ENCODE measurements around the gene HLCS.

Gene HLCS

GRCh38 chr21:36909901-36910561, 56.4 kb downstream of the HLCS start:
- no peak for DNase-seq
- Mint-ChIP-seq H3K27ac (no peak overlapping the region), H3K4me1 (no peaks in the 10 kb centered on the region), H3K4me3 (no peak overlapping the region), H3K27me3 (no peaks in the 10 kb centered on the region), H3K9me3 (no peaks in the 10 kb centered on the region), H3K36me3 (no peaks in the 10 kb centered on the region)
- CTCF ChIA-PET = no interaction called here

- no peak for DNase-seq
Observed at GRCh38 chr21:36909423-36909822, 57.0 kb downstream of the HLCS start.

GRCh38 chr21:36908260-36908908, 58.1 kb downstream of the HLCS start:
- Mint-ChIP-seq H3K4me3 (no peak overlapping the region), H3K36me3 (no peaks in the 10 kb centered on the region), H3K9me3 (no peaks in the 10 kb centered on the region), H3K27me3 (no peaks in the 10 kb centered on the region), H3K27ac (no peak overlapping the region), H3K4me1 (no peaks in the 10 kb centered on the region)
- CTCF ChIA-PET = no interaction called here
- no peak for DNase-seq

More at GRCh38 chr21:36909423-36909822, 57.0 kb downstream of the HLCS start:
- H3K36me3 Mint-ChIP-seq = no peaks in the 10 kb centered on the region
- H3K4me3 Mint-ChIP-seq = no peak overlapping the region
- CTCF ChIA-PET = no interaction called here
- no peak overlapping the region for H3K27ac Mint-ChIP-seq
- H3K4me1 Mint-ChIP-seq = no peaks in the 10 kb centered on the region
- H3K27me3 Mint-ChIP-seq = no peaks in the 10 kb centered on the region
- H3K9me3 Mint-ChIP-seq = no peaks in the 10 kb centered on the region

- CTCF ChIA-PET = interaction anchor here (1.1 kb wide), 1 partner anchor 273 kb away, joined by 4 read pairs; no protein-coding TSS in a partner anchor
- Mint-ChIP-seq H3K4me3 (no peak overlapping the region), H3K36me3 (no peaks in the 10 kb centered on the region), H3K4me1 (no peaks in the 10 kb centered on the region), H3K9me3 (no peaks in the 10 kb centered on the region), H3K27me3 (no peaks in the 10 kb centered on the region), H3K27ac (no peak overlapping the region)
- no peak for DNase-seq
Observed at GRCh38 chr21:36904093-36904666, 62.3 kb downstream of the HLCS start.

- H3K27ac Mint-ChIP-seq = no peak overlapping the region
- no peaks in the 10 kb centered on the region for H3K9me3 Mint-ChIP-seq
- CTCF ChIA-PET = interaction anchor here (0.7 kb wide), 1 partner anchor 767 kb away, joined by 3 read pairs; no protein-coding TSS in a partner anchor
- no peaks in the 10 kb centered on the region for H3K27me3 Mint-ChIP-seq
- H3K4me3 Mint-ChIP-seq = no peak overlapping the region
- H3K4me1 Mint-ChIP-seq = no peaks in the 10 kb centered on the region
- no peak for DNase-seq
- no peaks in the 10 kb centered on the region for H3K36me3 Mint-ChIP-seq
Observed at GRCh38 chr21:36902793-36903192, 63.7 kb downstream of the HLCS start.

- no peaks in the 10 kb centered on the region for H3K36me3 Mint-ChIP-seq
- no peaks in the 10 kb centered on the region for H3K9me3 Mint-ChIP-seq
- H3K4me3 Mint-ChIP-seq = no peak overlapping the region
- DNase-seq = no peak
- CTCF ChIA-PET = no interaction called here
- no peak overlapping the region for H3K27ac Mint-ChIP-seq
- no peaks in the 10 kb centered on the region for H3K4me1 Mint-ChIP-seq
- H3K27me3 Mint-ChIP-seq = no peaks in the 10 kb centered on the region
Observed at GRCh38 chr21:36902331-36902730, 64.1 kb downstream of the HLCS start.

GRCh38 chr21:36901575-36901974, 64.9 kb downstream of the HLCS start:
- Mint-ChIP-seq H3K4me3 (no peak overlapping the region), H3K9me3 (no peaks in the 10 kb centered on the region), H3K36me3 (peaks cover 1% of the 10 kb centered on the region), H3K4me1 (no peaks in the 10 kb centered on the region), H3K27me3 (no peaks in the 10 kb centered on the region), H3K27ac (no peak overlapping the region)
- CTCF ChIA-PET = no interaction called here
- no peak for DNase-seq

GRCh38 chr21:36893581-36893980, 72.9 kb downstream of the HLCS start:
- Mint-ChIP-seq H3K27ac (no peak overlapping the region), H3K36me3 (peaks cover 7% of the 10 kb centered on the region), H3K27me3 (no peaks in the 10 kb centered on the region), H3K4me1 (no peaks in the 10 kb centered on the region), H3K9me3 (no peaks in the 10 kb centered on the region), H3K4me3 (no peak overlapping the region)
- no peak for DNase-seq
- CTCF ChIA-PET = no interaction called here

GRCh38 chr21:36892201-36892600, 74.3 kb downstream of the HLCS start:
- H3K9me3 Mint-ChIP-seq = no peaks in the 10 kb centered on the region
- H3K4me1 Mint-ChIP-seq = no peaks in the 10 kb centered on the region
- no peak overlapping the region for H3K4me3 Mint-ChIP-seq
- no peaks in the 10 kb centered on the region for H3K27me3 Mint-ChIP-seq
- H3K27ac Mint-ChIP-seq = no peak overlapping the region
- DNase-seq = no peak
- CTCF ChIA-PET = no interaction called here
- H3K36me3 Mint-ChIP-seq = peaks cover 7% of the 10 kb centered on the region

GRCh38 chr21:36891692-36892091, 74.8 kb downstream of the HLCS start:
- H3K27me3 Mint-ChIP-seq = no peaks in the 10 kb centered on the region
- no peaks in the 10 kb centered on the region for H3K9me3 Mint-ChIP-seq
- CTCF ChIA-PET = no interaction called here
- H3K4me3 Mint-ChIP-seq = no peak overlapping the region
- H3K27ac Mint-ChIP-seq = no peak overlapping the region
- H3K36me3 Mint-ChIP-seq = peaks cover 7% of the 10 kb centered on the region
- no peak for DNase-seq
- H3K4me1 Mint-ChIP-seq = no peaks in the 10 kb centered on the region

- CTCF ChIA-PET = interaction anchor here (0.7 kb wide), 1 partner anchor 285 kb away, joined by 3 read pairs; no protein-coding TSS in a partner anchor
- H3K4me1 Mint-ChIP-seq = no peaks in the 10 kb centered on the region
- peaks cover 6% of the 10 kb centered on the region for H3K36me3 Mint-ChIP-seq
- no peaks in the 10 kb centered on the region for H3K27me3 Mint-ChIP-seq
- no peak overlapping the region for H3K27ac Mint-ChIP-seq
- no peaks in the 10 kb centered on the region for H3K9me3 Mint-ChIP-seq
- no peak overlapping the region for H3K4me3 Mint-ChIP-seq
- DNase-seq = no peak
Observed at GRCh38 chr21:36891121-36891520, 75.3 kb downstream of the HLCS start.

- Mint-ChIP-seq H3K4me3 (no peak overlapping the region), H3K4me1 (no peaks in the 10 kb centered on the region), H3K9me3 (no peaks in the 10 kb centered on the region), H3K27me3 (no peaks in the 10 kb centered on the region), H3K36me3 (peaks cover under 1% of the 10 kb centered on the region), H3K27ac (no peak overlapping the region)
- no peak for DNase-seq
- CTCF ChIA-PET = interaction anchor here (0.7 kb wide), 1 partner anchor 284 kb away, joined by 3 read pairs; no protein-coding TSS in a partner anchor
Observed at GRCh38 chr21:36890086-36890485, 76.4 kb downstream of the HLCS start.

- Mint-ChIP-seq H3K36me3 (peaks cover 2% of the 10 kb centered on the region), H3K27me3 (no peaks in the 10 kb centered on the region), H3K4me3 (no peak overlapping the region), H3K9me3 (peaks cover 3% of the 10 kb centered on the region), H3K4me1 (no peaks in the 10 kb centered on the region), H3K27ac (no peak overlapping the region)
- CTCF ChIA-PET = no interaction called here
- no peak for DNase-seq
Observed at GRCh38 chr21:36889401-36889800, 77.1 kb downstream of the HLCS start.

- no peak overlapping the region for H3K27ac Mint-ChIP-seq
- peaks cover 8% of the 10 kb centered on the region for H3K36me3 Mint-ChIP-seq
- peaks cover 12% of the 10 kb centered on the region for H3K9me3 Mint-ChIP-seq
- H3K4me1 Mint-ChIP-seq = no peaks in the 10 kb centered on the region
- DNase-seq = no peak
- no peak overlapping the region for H3K4me3 Mint-ChIP-seq
- no peaks in the 10 kb centered on the region for H3K27me3 Mint-ChIP-seq
- CTCF ChIA-PET = interaction anchor here (0.6 kb wide), 1 partner anchor 140 kb away, joined by 3 read pairs; no protein-coding TSS in a partner anchor
Observed at GRCh38 chr21:36888466-36888865, 78.0 kb downstream of the HLCS start.

- DNase-seq = no peak
Observed at GRCh38 chr21:36887963-36888362, 78.5 kb downstream of the HLCS start.

More at GRCh38 chr21:36887963-36888362, 78.5 kb downstream of the HLCS start:
- Mint-ChIP-seq H3K4me3 (no peak overlapping the region), H3K27me3 (no peaks in the 10 kb centered on the region), H3K27ac (no peak overlapping the region), H3K4me1 (no peaks in the 10 kb centered on the region), H3K36me3 (peaks cover 11% of the 10 kb centered on the region), H3K9me3 (peaks cover 16% of the 10 kb centered on the region)
- CTCF ChIA-PET = no interaction called here
